Activated T-helper 1 cell treated with anti-CD3 and anti-CD28 coated beads, Interleukin-2, amount 50 U/mL, for 16 hours (primary cell): Measurements from ENCODE around the gene IL4R.
"Not testable (repeated sequence)": the region's sequence is repeated elsewhere in the genome, so short reads cannot be mapped to it uniquely, and the experiment has no call there.

Source experiments
- DNase-seq, 2 donors: peaks; one replicate each; pipeline ENCODE4 v3.0.0-alpha.2; 2020; ENCODE audit warnings: low read depth in 1 of 2, low spot score in 1 of 2

IL4R gene

DNA sequence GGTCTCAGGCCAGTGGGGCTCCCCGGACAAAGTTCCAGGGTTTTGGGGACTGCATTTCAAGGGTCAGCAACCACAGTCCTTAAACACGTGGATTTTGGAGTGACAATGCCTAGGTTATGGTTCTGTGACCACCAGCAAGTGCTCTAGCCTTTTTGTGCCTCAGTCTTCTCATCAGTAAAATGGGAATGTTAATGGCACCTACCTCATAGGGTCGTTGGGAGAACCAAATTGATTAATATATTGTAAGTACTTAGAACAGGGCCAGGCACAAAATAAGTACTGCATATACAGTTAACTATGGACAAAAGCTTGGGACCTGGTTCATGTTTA, 13.8 kb downstream of the IL4R start:
- no peak for DNase-seq

DNA sequence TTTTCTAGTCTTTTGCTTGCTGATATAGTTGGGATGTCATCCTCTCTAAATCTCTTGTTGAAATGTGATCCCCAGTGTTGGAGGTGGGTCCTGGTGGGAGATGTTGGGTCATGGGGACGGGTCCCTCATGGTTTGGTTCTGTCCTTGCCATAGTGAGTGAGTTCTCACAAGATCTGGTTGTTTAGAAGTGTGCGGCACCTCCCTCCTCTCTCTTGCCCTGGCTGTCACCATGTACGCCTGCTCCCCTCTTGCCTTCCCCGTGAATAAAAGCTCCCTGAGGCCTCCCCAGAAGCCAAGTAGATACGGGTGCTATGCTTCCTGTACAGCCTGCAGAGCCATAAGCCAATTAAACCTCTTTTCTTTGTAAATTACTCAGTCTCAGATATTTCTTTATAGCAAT, 15.2 kb downstream of the IL4R start:
- no peak for DNase-seq

DNA sequence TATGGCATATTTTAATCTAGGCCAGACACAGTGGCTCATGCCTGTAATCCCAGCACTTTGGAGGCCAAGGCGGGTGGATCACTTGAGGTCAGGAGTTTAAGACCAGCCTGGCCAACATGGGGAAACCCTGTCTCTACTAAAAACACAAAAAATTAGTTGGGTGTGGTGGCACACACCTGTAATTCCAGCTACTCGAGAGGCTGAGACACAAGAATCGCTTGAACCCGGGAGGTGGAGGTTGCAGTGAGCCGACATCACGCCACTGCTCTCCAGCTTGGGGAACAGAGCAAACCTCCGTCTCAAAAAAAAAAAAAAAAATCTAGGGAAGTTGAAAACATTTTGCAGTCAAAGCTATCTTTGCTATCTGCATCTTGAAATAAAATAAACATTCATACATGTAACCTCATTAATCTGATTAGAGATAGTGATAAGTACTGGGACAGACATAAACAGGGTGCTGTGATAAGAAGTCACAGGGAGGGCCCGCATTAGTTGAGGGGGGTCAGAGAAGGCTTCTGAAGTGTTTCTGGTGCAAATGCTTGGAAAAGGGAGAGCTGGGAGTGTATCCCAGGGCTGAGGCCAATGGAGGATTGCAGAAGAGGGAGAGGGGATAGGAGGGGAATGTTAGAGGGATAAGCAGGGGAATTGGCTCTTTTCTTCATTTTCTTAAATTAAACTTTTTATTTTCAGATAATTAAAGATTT, 15.8 kb downstream of the IL4R start:
- not testable (repeated sequence) for DNase-seq

DNA sequence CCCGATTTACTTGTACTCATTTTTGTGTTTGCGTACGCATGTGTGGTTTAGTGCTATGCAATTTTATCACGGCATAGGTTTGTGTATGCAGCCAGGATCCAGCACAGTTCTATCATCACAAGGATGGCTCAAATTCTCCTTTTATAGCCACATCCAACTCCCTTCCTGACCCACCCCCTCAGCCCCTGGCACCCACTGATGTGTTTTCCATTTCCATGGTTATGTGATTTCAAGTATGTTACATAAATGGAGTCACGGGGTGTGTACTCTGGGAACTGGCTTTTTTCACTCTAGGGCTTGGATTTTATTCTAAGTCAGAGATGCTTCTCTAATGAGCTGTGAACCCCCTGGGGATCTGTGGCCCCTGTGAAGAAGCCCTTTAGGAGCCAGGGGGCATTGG, 16.8 kb downstream of the IL4R start:
- DNase-seq = no peak

DNA sequence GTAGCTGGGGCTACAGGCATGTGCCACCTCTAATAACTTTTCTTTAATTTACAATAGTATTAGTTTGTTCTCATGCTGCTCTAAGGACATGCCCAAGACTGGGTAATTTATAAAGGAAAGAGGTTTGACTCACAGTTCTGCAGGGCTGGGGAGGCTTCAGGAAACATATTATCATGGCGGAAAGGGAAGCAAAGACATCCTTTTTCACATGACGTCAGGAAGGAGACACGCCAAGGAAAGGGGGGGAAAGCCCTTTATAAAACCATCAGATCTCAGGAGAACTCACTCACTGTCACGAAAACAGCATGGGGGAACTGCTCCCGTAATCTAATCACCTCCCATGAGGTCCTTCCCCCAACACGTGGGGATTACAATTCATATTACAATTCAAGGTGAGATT, 18.3 kb downstream of the IL4R start:
- no peak for DNase-seq

DNA sequence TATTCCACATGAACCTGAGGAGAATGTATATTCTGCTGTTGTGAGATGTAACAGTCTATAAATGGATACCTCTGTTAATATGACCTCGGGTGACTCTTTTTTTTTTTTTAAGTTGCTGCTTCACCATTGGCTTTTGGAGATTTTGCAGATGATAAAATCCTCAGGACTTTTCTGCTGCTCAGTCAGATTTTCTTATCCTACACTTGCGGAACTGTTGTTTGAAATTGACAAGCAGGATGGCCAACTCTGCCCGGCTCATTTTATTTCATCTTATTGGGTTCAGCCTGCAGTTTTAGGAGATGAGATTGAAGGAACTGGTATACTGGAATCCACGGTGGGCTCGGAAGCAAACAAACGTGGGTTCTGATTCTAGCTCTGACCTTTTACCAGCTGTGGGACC, 19.3 kb downstream of the IL4R start:
- DNase-seq = no peak

DNA sequence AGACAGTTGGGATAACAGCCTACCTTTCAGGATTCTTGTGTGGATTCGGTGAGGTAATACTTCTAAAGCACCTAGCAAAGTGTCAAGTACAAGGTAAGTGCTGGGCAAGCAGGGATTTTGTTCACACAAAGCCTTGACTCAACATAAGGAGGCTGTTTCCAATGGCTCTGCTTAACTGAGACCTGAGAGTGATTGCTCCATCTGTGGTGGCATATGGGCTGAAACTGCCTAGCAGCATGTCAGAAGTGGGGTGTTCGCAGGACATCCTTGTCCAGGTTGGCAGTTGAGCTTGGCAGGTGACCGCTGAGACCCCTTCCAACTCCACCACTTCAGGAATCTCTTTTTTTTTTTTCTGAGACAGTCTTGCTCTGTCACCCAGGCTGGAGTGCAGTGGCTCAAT, 19.8 kb downstream of the IL4R start:
- no peak for DNase-seq

DNA sequence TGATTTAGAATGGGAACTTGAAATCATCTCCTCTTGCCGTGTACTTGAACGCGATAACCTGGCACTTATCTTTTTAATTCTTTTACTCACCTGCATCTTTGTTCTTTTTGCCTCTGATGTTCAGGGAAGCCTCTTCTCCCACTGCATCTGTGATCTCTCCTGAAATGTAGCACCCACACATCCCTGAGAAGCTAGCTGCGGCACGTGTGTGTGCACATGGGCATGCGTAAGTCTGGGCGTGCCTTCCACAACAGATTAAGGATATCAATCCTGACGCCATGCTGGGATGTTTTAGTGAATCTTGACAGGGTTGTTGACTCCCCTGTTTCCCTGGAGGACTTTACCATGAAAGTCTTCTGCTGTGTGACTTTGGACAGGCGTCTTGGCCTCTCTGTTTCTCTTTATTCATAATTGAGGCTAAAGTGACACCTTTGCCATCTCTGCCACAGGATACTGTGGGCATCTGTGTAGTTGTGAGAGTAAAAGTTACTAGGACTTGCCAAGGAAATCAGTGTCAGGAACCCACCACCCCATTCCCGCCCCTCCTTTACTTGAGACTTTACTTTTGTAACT, 20.5 kb downstream of the IL4R start:
- DNase-seq = no peak

DNA sequence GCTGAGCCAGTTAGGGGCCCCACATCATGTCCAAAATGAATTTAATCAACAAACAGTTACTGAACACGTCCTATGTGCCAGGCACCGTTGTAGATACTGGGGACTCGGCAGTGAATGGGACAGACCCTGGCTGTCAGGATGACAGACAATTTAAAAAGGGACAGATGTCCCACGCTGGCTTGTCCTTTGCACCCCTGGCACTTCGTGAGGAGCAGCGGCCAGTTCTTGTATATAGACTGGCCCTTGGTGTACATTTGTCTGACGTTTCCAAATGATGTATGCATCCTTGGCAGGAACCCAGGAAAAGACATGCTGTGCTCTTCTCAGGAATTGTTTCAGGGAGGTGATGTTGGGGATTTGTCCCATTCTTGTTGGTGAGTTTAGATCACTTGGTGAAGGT, 21.1 kb downstream of the IL4R start:
- no peak for DNase-seq

DNA sequence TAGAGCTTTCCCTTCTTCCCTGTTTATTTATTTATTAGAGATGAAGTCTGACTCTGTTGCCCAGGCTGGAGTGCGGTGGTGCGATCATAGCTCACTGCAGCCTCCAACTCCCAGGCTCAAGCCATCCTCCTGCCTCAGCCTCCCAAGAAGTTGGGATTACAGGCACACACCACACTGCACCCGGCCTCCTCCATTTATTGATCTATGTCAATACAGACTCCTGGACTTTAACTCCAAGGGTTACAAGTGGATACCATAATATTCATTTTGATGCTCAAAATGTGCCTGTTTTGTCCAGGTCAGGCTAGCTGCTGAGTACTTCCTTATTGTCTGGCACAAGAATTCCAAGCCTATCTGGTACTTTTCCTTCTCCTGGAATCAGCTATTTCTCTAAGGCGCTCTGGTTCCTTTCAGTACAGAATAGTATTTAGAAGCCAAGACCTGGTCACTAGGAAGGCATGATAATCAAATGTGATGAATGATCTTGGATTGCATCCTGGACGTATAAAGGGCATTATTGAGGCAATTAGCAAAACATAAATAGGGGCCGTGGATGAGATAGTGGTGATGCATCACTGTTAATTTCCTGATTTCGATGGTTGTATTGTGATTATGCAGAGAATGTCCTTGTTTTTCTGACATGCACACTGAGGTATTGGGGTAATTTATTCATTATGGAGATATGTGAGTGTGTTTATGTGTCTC, 21.7 kb downstream of the IL4R start:
- no peak for DNase-seq

DNA sequence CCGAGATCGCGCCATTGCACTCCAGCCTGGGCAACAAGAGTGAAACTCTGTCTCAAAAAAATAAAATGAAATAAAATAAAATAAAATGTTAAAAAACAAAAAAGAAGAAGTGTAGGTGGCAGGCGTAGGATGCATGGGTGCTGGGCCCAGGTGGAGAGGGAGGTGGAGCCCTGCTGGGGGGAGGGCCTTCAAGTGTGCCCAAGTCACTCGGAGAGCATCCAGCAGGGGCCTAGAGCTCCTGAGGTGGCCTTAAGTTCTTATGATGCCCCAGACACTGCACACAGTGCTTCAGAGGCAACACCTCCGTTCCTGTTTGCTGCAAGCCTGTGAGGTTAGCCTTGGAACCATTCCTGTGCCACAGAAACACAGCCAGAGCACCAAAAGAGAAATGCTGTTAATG, 23.2 kb downstream of the IL4R start:
- DNase-seq = no peak

DNA sequence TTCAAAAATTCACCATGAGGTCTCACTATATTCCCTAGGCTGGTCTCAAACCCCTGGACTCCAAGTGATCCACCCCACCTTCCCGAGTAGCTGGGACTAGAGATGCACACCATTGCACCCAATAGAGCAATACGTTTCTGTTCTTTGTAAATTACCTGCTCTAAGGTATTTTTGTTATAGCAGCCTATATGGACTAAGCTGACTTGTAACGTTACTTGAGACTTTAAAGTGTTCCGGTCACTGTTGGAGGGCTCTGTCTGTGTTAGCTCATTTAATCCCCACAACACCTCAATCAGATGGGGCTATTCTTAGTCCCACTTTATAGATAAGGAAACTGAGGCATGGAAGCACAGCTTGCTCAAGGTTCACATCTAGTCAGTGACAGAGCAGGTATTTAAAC, 25.4 kb downstream of the IL4R start:
- DNase-seq = no peak

DNA sequence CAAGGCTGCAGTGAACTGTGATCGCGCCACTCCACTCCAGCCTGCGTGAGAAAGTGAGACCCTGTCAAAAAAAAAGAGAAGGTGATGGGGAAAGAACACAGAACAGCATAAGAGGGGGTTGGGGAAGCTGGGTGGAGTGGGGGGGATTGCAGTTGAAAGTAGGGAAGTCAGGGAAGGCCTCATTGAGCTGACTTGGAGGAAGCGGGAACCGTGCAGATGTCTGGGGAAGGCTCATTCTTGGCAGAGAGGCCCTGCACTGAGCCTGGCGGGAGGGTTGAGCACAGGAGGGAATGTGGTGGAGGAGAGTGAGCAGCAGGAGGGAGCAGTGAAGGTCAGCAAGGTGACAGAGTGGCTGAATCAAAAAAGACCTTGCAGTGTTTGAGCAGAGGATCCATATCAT, 26.9 kb downstream of the IL4R start:
- DNase-seq = no peak

DNA sequence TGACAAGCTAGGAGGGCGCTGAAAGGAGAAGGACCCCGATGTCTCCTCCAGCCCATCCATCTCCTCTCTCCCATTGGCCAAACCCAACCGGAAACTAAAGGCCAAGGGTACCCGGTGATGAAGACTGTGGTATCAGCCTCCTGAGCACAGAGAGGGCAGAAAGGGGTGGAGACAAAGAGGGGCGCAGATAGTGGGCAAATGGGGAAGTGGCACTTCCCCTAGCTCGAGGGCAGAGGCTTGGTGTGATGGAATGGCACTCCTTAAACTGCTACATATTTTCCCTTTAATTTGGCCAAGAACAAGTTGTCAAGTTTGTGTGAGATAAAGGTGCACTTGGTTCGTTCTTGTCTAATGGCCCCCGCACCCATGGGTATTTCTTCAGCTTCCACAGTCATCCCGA, 27.8 kb downstream of the IL4R start:
- no peak for DNase-seq

DNA sequence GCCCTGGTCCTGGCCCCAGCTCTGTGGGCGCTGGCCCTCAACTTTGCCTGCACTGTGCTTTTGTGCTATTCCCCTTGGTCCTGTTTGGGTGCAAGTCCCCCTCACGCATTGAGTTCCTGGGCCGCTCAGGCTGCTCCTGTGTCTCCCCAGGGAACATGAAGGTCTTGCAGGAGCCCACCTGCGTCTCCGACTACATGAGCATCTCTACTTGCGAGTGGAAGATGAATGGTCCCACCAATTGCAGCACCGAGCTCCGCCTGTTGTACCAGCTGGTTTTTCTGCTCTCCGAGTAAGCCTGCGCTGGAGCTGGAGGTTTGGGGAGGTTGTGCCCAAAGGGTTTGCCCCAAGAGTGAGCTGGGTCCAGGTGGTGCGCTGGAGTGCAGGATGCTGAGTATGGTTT, 28.2 kb downstream of the IL4R start:
- no peak for DNase-seq

DNA sequence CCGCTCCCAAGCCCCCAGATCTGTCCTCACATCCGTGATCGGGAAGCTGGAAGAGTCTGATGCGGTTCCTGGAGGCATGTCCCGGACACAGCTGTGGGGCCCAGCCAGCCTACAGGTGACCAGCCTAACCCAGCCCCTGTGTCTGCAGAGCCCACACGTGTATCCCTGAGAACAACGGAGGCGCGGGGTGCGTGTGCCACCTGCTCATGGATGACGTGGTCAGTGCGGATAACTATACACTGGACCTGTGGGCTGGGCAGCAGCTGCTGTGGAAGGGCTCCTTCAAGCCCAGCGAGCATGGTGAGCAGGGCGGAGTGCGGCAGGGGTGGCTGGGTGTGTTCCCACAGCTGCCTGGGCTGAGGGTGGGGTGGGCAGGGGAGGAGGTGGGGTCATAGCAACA, 30.9 kb downstream of the IL4R start:
- DNase-seq = no peak

DNA sequence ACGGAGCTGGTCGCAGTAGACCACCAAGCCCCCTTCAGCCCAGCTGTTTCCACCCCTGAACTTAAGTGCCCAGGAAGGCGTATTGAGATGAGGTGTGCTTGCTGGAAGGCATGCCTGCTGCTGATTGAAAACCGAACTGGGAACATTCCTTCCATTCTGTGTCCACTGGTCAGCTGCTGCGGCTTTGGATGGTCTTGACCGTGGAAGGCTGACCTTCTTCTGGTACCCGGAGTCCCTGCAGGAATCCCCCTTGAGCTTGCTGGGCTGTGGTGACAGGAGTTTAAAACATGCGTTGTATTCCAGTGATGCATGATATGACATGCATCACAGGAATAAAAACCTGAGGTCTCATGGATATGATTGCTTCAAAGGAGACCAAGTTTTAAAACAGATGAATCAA, 31.4 kb downstream of the IL4R start:
- DNase-seq = no peak

DNA sequence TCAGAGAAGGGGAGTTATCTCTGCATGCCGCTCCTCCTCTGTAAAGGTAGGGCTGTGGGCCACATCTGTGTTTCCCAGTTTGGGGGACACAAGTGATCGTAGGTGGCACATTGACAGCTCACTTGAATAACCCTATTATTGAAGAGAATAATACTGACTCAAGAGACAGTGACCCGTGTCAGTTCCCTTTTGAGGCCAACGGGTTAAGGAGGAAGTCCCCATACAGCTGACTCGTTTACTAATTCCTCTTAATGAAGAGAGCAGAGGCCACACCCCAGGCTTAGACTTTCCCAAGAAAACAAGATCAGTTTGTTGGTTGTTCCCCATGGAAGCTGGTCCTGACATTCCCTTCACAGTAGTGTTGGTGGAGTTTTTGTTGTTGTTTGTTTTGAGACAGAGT, 33.0 kb downstream of the IL4R start:
- no peak for DNase-seq

DNA sequence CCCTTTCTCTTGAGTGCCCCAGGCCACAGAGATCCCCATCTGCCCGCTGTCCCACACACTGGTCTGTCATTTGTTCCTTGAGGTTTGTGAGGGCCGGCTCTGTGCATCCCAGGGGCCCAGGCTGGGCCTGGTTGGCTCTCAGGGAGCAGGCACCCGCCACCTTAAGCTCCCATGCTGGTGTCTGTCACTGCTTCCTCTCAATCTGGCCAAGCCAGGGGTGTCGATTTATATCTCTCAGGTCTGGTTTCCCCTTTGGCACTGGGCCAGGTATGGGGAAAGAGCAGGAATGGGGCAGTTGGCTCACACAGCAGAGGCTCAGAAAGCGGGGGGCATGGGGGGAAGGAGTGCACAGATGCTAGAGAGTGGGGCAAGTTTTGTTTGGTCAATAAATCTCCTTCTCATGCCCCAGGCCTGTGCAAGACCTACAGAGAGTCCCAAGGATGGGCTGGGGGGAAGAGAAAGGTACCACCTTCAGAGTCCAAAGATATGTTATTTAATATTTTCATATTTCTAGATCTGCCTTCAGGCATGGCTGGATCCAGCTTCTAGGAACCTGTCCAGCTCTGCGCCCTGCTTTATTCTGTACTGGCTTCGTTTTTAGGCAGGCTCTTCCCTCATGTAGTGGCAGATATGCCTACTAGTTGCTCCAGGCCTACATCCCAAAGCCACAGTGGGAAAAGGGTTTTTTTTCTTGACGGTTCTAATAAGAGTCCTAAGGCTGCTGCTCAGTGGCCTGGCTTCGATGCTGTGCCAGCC, 34.3 kb downstream of the IL4R start:
- DNase-seq = no peak

DNA sequence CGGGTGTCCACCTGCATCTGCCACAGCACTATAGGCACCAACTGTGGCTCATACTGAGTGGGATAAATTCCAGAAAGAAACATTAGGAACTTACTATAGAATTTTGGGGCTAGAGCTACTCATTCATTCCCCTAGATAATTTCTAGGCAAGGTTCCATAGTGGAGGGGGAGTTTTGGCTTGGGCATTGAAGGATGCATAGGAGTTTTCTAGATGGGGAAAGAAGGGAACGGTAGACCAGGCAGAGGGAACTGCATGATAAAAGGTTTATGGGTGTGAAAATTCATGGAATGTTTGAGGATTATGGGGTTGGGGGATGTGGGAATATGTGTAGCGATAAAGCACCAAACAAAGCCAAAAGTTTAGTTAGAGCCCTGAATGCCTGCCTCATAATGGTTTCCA, 35.5 kb downstream of the IL4R start:
- no peak for DNase-seq

DNA sequence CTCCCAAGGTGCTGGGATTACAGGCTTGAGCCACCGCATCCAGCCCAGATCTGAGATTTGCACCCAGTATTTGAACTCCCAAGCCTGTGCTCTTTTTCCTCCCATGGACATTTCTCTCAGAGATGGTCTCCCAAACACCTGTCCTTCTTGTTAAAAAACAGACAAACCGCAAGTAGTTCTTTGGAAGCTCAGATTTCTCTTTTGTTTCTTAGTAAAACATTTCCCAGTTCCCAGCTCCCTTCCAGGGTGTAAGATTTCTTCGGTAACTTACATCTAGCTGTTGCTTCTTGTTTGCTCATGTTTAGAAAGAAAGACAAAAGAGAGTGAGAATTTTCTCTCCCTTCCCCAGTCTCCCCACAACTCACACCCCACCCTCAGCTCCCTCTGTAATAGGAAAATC, 36.2 kb downstream of the IL4R start:
- no peak for DNase-seq

DNA sequence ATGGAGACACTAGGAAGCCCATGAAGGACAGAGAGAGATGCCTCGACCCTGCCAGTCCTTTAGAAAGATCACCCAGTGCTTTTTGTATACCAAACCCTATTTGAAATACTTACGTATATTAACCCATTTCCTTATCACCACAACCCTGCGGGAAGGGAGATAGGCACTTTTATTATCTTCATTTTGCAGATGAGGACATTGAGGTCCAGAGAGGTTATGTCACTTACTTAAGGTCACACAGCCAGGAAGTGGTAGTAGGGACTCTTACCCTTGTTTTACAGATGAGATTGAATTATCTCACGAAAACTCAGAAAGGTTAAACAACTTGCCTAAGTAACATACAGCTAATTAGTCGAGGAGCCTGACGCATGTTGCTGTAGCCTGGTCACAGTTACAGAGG, 38.2 kb downstream of the IL4R start:
- no peak for DNase-seq
